ELF-1 (cell line): ENCODE data around the gene COA8.

Experiments
- DNase-seq: peaks from one replicate; pipeline ENCODE4 v3.0.0-alpha.2; 2016; ENCODE audit warnings: low read depth, low spot score

Gene COA8

GRCh38 chr14:103548463-103549351 lies 14.1 kb upstream of the COA8 start:
- DNase-seq: no peak

- no peak for DNase-seq
Measured at GRCh38 chr14:103549361-103550311, 13.1 kb upstream of the COA8 start.

- DNase-seq: no peak
Measured at GRCh38 chr14:103550451-103551337, 12.1 kb upstream of the COA8 start.

- DNase-seq: no peak
Measured at GRCh38 chr14:103551338-103551762, 11.4 kb upstream of the COA8 start.

- no peak for DNase-seq
Measured at GRCh38 chr14:103552011-103552845, 10.5 kb upstream of the COA8 start.

GRCh38 chr14:103552846-103553210 lies 9.9 kb upstream of the COA8 start:
- no peak for DNase-seq

- no peak for DNase-seq
Measured at GRCh38 chr14:103555559-103556337, 7.0 kb upstream of the COA8 start.

GRCh38 chr14:103556946-103557758 lies 5.6 kb upstream of the COA8 start:
- no peak for DNase-seq

- no peak for DNase-seq
Measured at GRCh38 chr14:103558071-103558882, 4.5 kb upstream of the COA8 start.

GRCh38 chr14:103559766-103560165 lies 3.0 kb upstream of the COA8 start:
- no peak for DNase-seq

GRCh38 chr14:103560691-103561090 lies 2.1 kb upstream of the COA8 start:
- DNase-seq: no peak

- DNase-seq: peak; percentile 54
Measured at GRCh38 chr14:103561381-103562178, 1.2 kb upstream of the COA8 start.

- no peak for DNase-seq
Measured at GRCh38 chr14:103562179-103562428, 656 bp upstream of the COA8 start.

GRCh38 chr14:103563226-103563620 lies 463 bp downstream of the COA8 start:
- DNase-seq: no peak

GRCh38 chr14:103563844-103564505 lies 1.2 kb downstream of the COA8 start:
- DNase-seq: no peak

GRCh38 chr14:103568952-103569351 lies 6.2 kb downstream of the COA8 start:
- DNase-seq: peak; percentile 73

- no peak for DNase-seq
Measured at GRCh38 chr14:103569408-103569807, 6.6 kb downstream of the COA8 start.
